Measurements from ENCODE around the gene F7.

F7 gene

GRCh38 chr13:113167155-113167554 is 61.6 kb downstream of the F7 start:
- Histone ChIP-seq H2BK5ac (ENCODE audit: low read depth, low read length, poor library complexity, severe bottlenecking) (no peak overlapping the region), H2AFZ (ENCODE audit: low read depth, low read length) (no peak overlapping the region), H3K4me3 (ENCODE audit: insufficient read depth in 1 of 2, low read depth in 1 of 2, low read length in 2 of 2) (no peak overlapping the region), H2BK15ac (ENCODE audit: low read depth, poor library complexity, severe bottlenecking) (no peak overlapping the region), H3K36me3 (ENCODE audit: control insufficient read depth in 1 of 2, insufficient read depth in 2 of 2, low read depth in 1 of 2, low read length in 2 of 2) (peaks cover 20 to 33% of the 10 kb centered on the region in 2 experiments), H2BK12ac (ENCODE audit: low read length in 2 of 2) (no peak overlapping the region), H2BK120ac (ENCODE audit: low read depth, low read length) (no peak overlapping the region), H3K23ac (ENCODE audit: low read length in 2 of 2) (no peak overlapping the region), H4K8ac (ENCODE audit: low read length) (no peak overlapping the region), H3K4me2 (ENCODE audit: low read length, poor library complexity, severe bottlenecking) (no peak overlapping the region), H3K4ac (ENCODE audit: low read depth in 1 of 2, low read length in 2 of 2) (no peak overlapping the region), H3K27me3 (ENCODE audit: control insufficient read depth in 1 of 2, insufficient read depth in 1 of 2, low read length in 2 of 2) (peaks cover 10 to 11% of the 10 kb centered on the region in 2 experiments), H3K9ac (ENCODE audit: low read length) (no peak overlapping the region), H4K91ac (ENCODE audit: low read length) (no peak overlapping the region), H3K9me3 (ENCODE audit: control insufficient read depth, low read length) (no peaks in the 10 kb centered on the region), H2AK5ac (ENCODE audit: low read length, severe bottlenecking) (no peak overlapping the region), H3K18ac (ENCODE audit: low read depth in 1 of 2, low read length in 2 of 2) (no peak overlapping the region), H3K79me1 (replicated peaks; ENCODE audit: low read length, poor library complexity, severe bottlenecking) (no peaks in the 10 kb centered on the region), H3K14ac (ENCODE audit: low read length in 2 of 2) (no peak overlapping the region), H3K27ac (ENCODE audit: low read length, poor library complexity, severe bottlenecking) (no peak overlapping the region), H3K4me1 (ENCODE audit: control insufficient read depth, insufficient read depth, low read depth, low read length) (peaks cover 22% of the 10 kb centered on the region)
- no peak for DNase-seq
- WGBS = 98% methylated on average over 10 of the region's 10 CpGs

GRCh38 chr13:113167575-113167974 is 62.0 kb downstream of the F7 start:
- Histone ChIP-seq H3K4ac (ENCODE audit: low read depth in 1 of 2, low read length in 2 of 2) (no peak overlapping the region), H2AFZ (ENCODE audit: low read depth, low read length) (no peak overlapping the region), H3K9me3 (ENCODE audit: control insufficient read depth, low read length) (no peaks in the 10 kb centered on the region), H3K79me1 (replicated peaks; ENCODE audit: low read length, poor library complexity, severe bottlenecking) (no peaks in the 10 kb centered on the region), H3K14ac (ENCODE audit: low read length in 2 of 2) (no peak overlapping the region), H2BK120ac (ENCODE audit: low read depth, low read length) (no peak overlapping the region), H3K4me2 (ENCODE audit: low read length, poor library complexity, severe bottlenecking) (no peak overlapping the region), H3K18ac (ENCODE audit: low read depth in 1 of 2, low read length in 2 of 2) (no peak overlapping the region), H3K4me3 (ENCODE audit: insufficient read depth in 1 of 2, low read depth in 1 of 2, low read length in 2 of 2) (no peak overlapping the region), H3K23ac (ENCODE audit: low read length in 2 of 2) (no peak overlapping the region), H2BK5ac (ENCODE audit: low read depth, low read length, poor library complexity, severe bottlenecking) (no peak overlapping the region), H2BK12ac (ENCODE audit: low read length in 2 of 2) (no peak overlapping the region), H2AK5ac (ENCODE audit: low read length, severe bottlenecking) (no peak overlapping the region), H3K36me3 (ENCODE audit: control insufficient read depth in 1 of 2, insufficient read depth in 2 of 2, low read depth in 1 of 2, low read length in 2 of 2) (peaks cover 24 to 37% of the 10 kb centered on the region in 2 experiments), H3K27me3 (ENCODE audit: control insufficient read depth in 1 of 2, insufficient read depth in 1 of 2, low read length in 2 of 2) (peaks cover 10 to 11% of the 10 kb centered on the region in 2 experiments), H4K8ac (ENCODE audit: low read length) (no peak overlapping the region), H3K4me1 (ENCODE audit: control insufficient read depth, insufficient read depth, low read depth, low read length) (peaks cover 22% of the 10 kb centered on the region), H2BK15ac (ENCODE audit: low read depth, poor library complexity, severe bottlenecking) (no peak overlapping the region), H3K27ac (ENCODE audit: low read length, poor library complexity, severe bottlenecking) (no peak overlapping the region), H4K91ac (ENCODE audit: low read length) (no peak overlapping the region), H3K9ac (ENCODE audit: low read length) (no peak overlapping the region)
- WGBS = 100% methylated on average over 1 of the region's 3 CpGs
- no peak for DNase-seq

GRCh38 chr13:113168211-113168610 is 62.6 kb downstream of the F7 start:
- H3K79me1 ChIP-seq (replicated peaks; ENCODE audit: low read length, poor library complexity, severe bottlenecking) = peaks cover 2% of the 10 kb centered on the region
- DNase-seq = no peak
- no peak overlapping the region for H3K4ac ChIP-seq (ENCODE audit: low read depth in 1 of 2, low read length in 2 of 2)
- no peak overlapping the region for H2BK15ac ChIP-seq (ENCODE audit: low read depth, poor library complexity, severe bottlenecking)
- peaks cover 30 to 44% of the 10 kb centered on the region in 2 experiments for H3K36me3 ChIP-seq (ENCODE audit: control insufficient read depth in 1 of 2, insufficient read depth in 2 of 2, low read depth in 1 of 2, low read length in 2 of 2)
- H3K27ac ChIP-seq (ENCODE audit: low read length, poor library complexity, severe bottlenecking) = no peak overlapping the region
- H3K27me3 ChIP-seq (ENCODE audit: control insufficient read depth in 1 of 2, insufficient read depth in 1 of 2, low read length in 2 of 2) = peaks cover 5 to 6% of the 10 kb centered on the region in 2 experiments
- H4K91ac ChIP-seq (ENCODE audit: low read length) = no peak overlapping the region
- H2BK5ac ChIP-seq (ENCODE audit: low read depth, low read length, poor library complexity, severe bottlenecking) = no peak overlapping the region
- no peak overlapping the region for H3K23ac ChIP-seq (ENCODE audit: low read length in 2 of 2)
- no peaks in the 10 kb centered on the region for H3K9me3 ChIP-seq (ENCODE audit: control insufficient read depth, low read length)
- H2BK120ac ChIP-seq (ENCODE audit: low read depth, low read length) = no peak overlapping the region
- no peak overlapping the region for H3K9ac ChIP-seq (ENCODE audit: low read length)
- WGBS = over 99% methylated on average over 6 of the region's 7 CpGs
- no peak overlapping the region for H3K18ac ChIP-seq (ENCODE audit: low read depth in 1 of 2, low read length in 2 of 2)
- H3K4me1 ChIP-seq (ENCODE audit: control insufficient read depth, insufficient read depth, low read depth, low read length) = peaks cover 19% of the 10 kb centered on the region
- no peak overlapping the region for H3K4me2 ChIP-seq (ENCODE audit: low read length, poor library complexity, severe bottlenecking)
- no peak overlapping the region for H2AFZ ChIP-seq (ENCODE audit: low read depth, low read length)
- no peak overlapping the region for H3K4me3 ChIP-seq (ENCODE audit: insufficient read depth in 1 of 2, low read depth in 1 of 2, low read length in 2 of 2)
- no peak overlapping the region for H3K14ac ChIP-seq (ENCODE audit: low read length in 2 of 2)
- no peak overlapping the region for H2AK5ac ChIP-seq (ENCODE audit: low read length, severe bottlenecking)
- no peak overlapping the region for H2BK12ac ChIP-seq (ENCODE audit: low read length in 2 of 2)
- H4K8ac ChIP-seq (ENCODE audit: low read length) = no peak overlapping the region

GRCh38 chr13:113169277-113170272 is 64.0 kb downstream of the F7 start:
- WGBS = 96% methylated on average over 11 of the region's 13 CpGs
- peaks cover 4% of the 10 kb centered on the region for H3K79me1 ChIP-seq (replicated peaks; ENCODE audit: low read length, poor library complexity, severe bottlenecking)

More at GRCh38 chr13:113169277-113170272, 64.0 kb downstream of the F7 start:
- no peak overlapping the region for H3K4me2 ChIP-seq (ENCODE audit: low read length, poor library complexity, severe bottlenecking)
- H2BK5ac ChIP-seq (ENCODE audit: low read depth, low read length, poor library complexity, severe bottlenecking) = no peak overlapping the region
- H3K27ac ChIP-seq (ENCODE audit: low read length, poor library complexity, severe bottlenecking) = no peak overlapping the region
- no peak overlapping the region for H3K9ac ChIP-seq (ENCODE audit: low read length)
- no peaks in the 10 kb centered on the region for H3K9me3 ChIP-seq (ENCODE audit: control insufficient read depth, low read length)
- no peak overlapping the region for H4K8ac ChIP-seq (ENCODE audit: low read length)
- H2BK12ac ChIP-seq (ENCODE audit: low read length in 2 of 2) = no peak overlapping the region
- H3K4ac ChIP-seq (ENCODE audit: low read depth in 1 of 2, low read length in 2 of 2) = no peak overlapping the region
- no peak overlapping the region for H4K91ac ChIP-seq (ENCODE audit: low read length)
- no peak overlapping the region for H2AFZ ChIP-seq (ENCODE audit: low read depth, low read length)
- H3K36me3 ChIP-seq (ENCODE audit: control insufficient read depth in 1 of 2, insufficient read depth in 2 of 2, low read depth in 1 of 2, low read length in 2 of 2) = peaks cover 34 to 51% of the 10 kb centered on the region in 2 experiments
- no peaks in the 10 kb centered on the region for H3K27me3 ChIP-seq (ENCODE audit: control insufficient read depth in 1 of 2, insufficient read depth in 1 of 2, low read length in 2 of 2)
- H3K23ac ChIP-seq (ENCODE audit: low read length in 2 of 2) = no peak overlapping the region
- H3K4me3 ChIP-seq (ENCODE audit: insufficient read depth in 1 of 2, low read depth in 1 of 2, low read length in 2 of 2) = no peak overlapping the region
- H3K4me1 ChIP-seq (ENCODE audit: control insufficient read depth, insufficient read depth, low read depth, low read length) = peaks cover 19% of the 10 kb centered on the region
- no peak for DNase-seq
- H3K14ac ChIP-seq (ENCODE audit: low read length in 2 of 2) = no peak overlapping the region
- H2AK5ac ChIP-seq (ENCODE audit: low read length, severe bottlenecking) = no peak overlapping the region
- no peak overlapping the region for H3K18ac ChIP-seq (ENCODE audit: low read depth in 1 of 2, low read length in 2 of 2)
- H2BK15ac ChIP-seq (ENCODE audit: low read depth, poor library complexity, severe bottlenecking) = no peak overlapping the region
- H2BK120ac ChIP-seq (ENCODE audit: low read depth, low read length) = no peak overlapping the region

Measured in mesenchymal stem cell (in vitro differentiated cells and primary cell).